HG03571 (cell line): ENCODE results near the gene ABCA7.

ENCODE experiments used
- ATAC-seq: cut with Tn5 transposase; IDR thresholded peaks from one replicate; pipeline ENCODE4 v1.9.1; 2021; ENCODE audit not compliant: unreplicated experiment

Gene ABCA7

DNA sequence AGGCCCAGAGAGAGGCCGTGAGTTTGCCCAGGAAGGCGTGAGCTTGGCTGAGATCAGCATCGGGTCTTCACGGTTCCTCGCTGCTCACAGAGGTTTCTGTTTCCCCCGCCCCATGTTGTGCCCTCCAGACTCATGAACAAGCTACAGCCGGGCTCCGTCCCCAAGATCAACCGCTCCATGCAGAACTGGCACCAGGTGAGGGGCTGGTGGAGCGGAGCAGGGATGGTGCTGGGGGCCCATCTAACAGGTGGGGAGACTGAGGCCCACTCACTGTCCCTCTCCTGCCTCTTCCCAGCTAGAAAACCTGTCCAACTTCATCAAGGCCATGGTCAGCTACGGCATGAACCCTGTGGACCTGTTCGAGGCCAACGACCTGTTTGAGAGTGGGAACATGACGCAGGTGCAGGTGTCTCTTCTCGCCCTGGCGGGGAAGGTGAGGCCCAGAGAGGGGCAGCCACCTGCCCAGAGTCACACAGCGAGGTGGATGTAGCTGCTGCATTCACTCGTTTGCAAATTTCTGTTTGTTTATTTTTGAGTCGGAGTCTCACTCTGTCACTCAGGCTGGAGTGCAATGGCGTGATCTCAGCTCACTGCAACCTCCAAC is 7.5 kb upstream of the ABCA7 start:
- no peak for ATAC-seq

DNA sequence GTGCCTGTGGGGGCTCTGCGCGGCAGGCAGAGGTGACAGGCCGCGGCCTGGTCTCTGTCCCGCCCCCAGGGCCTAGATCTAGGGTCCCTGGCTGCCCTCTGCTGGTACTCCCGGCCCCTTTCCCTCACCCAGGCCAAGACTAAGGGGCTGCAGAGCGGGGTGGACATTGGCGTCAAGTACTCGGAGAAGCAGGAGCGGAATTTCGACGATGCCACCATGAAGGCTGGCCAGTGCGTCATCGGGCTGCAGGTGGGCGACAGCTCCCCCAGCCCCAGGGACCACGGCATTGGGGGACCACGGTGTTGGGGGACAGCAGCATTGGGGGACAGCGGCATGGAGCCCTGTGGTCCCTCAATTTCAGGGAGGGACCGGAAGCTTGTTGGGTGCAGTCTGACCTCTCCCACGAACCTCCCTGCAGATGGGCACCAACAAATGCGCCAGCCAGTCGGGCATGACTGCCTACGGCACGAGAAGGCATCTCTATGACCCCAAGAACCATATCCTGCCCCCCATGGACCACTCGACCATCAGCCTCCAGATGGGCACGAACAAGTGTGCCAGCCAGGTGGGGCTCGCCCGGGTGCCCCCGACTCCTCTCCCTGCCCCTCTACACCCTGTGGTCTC is 3.8 kb upstream of the ABCA7 start:
- ATAC-seq, result no peak

DNA sequence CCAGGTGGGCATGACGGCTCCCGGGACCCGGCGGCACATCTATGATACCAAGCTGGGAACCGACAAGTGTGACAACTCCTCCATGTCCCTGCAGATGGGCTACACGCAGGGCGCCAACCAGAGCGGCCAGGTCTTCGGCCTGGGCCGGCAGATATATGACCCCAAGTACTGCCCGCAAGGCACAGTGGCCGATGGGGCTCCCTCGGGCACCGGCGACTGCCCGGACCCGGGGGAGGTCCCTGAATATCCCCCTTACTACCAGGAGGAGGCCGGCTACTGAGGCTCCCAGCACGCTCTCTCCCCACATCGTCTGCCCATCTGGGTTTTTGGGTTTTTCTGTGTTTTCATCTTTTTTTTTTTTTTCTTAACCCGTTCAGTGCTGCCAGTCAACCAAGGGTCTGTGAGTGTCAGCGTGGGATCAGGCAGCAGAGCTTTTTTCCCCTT is 2.3 kb upstream of the ABCA7 start:
- no peak for ATAC-seq

- ATAC-seq, result no peak
Measured at GRCh38 chr19:1038978-1039645, 795 bp upstream of the ABCA7 start.

DNA sequence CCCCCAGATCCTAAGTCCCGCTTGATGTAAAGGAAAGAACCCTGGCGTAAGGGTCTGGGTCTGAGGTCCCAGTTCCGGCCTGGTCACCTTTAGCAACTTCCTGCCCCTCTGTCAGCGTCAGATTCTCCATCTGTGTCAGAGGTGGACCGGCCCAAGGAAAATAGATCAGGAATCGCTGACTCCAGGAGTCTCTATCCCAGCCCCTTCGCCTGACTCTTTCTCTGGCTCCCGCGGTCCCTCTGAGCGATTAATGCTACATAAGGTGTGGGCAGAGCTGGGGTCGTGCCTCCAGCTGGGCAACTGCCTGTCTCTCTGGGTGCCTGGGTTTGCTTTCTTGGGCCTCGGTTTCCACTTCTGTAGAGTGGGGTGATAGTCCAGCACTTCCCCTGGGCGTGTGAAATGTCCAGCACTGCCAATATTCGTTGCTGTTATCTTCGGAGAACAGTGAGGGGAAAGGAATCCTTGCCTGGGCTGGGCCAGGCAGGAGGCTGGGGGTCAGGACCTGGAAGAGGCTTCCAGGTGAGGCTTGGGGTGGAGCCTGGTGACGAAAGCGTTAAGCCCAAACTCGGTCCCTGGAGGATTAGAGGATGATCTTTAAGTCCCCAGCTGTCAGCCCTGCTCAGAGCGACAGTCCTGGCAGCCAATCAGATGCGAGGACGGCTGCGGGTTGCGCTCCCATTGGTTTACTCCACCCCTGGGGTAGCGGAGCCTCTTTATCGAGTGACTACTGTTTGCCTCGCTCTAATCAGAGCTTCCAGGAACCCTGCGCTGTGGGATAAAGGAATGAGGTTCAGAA is 767 bp downstream of the ABCA7 start:
- ATAC-seq, result peak; percentile 45

DNA sequence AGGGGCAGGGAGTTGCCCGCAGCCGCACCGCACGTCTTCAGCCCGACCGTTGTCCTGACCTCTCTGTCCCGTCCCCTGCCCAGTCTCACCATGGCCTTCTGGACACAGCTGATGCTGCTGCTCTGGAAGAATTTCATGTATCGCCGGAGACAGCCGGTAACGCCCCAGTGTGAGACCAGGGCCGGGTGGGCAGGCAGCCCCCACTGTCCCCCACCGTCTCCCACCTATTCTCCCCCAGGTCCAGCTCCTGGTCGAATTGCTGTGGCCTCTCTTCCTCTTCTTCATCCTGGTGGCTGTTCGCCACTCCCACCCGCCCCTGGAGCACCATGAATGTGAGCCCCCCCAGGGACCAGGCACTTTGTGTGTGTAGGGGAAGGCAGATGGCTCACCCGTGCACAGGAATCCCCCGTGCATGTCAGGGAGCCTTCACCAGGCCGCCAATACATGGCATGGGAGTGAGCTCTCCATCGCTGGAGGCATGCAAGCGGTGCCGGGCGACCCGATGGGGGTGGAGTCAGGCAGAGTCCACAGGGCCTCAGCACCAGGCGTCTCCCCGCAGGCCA is 1.4 kb downstream of the ABCA7 start:
- no peak for ATAC-seq

DNA sequence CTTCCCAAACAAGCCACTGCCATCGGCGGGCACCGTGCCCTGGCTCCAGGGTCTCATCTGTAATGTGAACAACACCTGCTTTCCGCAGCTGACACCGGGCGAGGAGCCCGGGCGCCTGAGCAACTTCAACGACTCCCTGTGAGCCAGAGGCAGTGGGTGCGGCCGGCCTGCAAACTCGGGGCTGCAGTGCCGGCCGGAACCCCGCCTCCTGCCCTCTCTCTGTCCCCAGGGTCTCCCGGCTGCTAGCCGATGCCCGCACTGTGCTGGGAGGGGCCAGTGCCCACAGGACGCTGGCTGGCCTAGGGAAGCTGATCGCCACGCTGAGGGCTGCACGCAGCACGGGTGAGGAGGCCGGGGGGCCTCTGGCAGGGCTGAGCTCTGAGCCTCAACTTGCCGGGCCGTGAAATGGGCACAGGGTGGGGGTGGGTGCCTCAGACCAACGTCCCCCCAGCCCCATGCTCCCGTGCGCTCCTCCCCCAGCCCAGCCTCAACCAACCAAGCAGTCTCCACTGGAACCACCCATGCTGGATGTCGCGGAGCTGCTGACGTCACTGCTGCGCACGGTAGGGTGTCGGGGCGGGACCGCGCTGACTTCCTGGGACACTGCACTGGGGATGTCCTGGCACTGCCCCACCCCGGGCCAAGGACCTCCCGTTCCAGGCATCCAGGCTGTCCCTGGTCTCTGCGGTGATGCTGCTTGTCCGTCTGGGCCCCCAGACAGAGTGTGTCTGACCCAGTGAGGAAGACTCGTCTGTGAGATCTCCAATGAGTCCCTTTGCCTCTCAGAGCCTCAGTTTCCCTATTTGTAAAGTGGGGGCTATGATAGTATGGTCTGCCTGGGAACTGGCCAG is 2.2 kb downstream of the ABCA7 start:
- ATAC-seq, result no peak

DNA sequence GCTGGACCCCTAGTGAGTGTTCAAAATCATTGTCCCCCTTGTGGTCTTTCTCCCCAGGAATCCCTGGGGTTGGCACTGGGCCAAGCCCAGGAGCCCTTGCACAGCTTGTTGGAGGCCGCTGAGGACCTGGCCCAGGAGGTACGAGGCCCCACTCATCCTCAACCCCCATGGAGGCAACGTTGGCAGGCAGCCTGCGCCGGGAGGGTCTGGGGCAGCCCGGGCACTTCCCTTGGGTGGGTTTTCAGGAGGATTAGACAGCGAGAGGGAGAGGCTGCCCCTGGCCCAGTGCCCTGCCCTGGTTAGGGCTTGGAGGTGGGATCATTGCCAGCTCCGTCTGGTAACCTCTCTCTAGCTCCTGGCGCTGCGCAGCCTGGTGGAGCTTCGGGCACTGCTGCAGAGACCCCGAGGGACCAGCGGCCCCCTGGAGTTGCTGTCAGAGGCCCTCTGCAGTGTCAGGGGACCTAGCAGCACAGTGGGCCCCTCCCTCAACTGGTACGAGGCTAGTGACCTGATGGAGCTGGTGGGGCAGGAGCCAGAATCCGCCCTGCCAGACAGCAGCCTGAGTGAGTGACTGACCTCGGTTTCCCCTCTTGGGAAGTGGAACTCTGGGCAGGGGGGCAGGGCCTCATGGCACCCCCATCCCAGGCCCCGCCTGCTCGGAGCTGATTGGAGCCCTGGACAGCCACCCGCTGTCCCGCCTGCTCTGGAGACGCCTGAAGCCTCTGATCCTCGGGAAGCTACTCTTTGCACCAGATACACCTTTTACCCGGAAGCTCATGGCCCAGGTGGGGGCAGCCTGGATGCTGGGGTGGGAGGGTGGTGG is 3.0 kb downstream of the ABCA7 start:
- ATAC-seq, result no peak

DNA sequence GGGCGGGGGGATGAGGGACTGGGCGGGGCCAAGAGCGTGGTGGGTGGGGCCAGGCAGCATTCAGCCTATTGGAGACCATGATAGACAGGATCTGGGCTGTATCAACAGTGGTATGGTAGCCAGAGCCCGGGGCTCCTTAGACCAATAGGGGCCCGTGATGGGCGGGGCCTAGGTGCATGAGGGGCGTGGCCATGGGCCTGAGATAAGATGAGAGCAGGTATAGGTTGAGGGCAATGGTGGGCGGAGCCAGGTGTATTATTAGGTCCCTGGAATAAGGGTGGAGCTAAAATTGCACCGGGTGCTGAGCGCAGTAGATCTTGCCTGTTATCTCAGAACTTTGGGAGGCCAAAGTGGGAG is 5.3 kb downstream of the ABCA7 start:
- ATAC-seq, result no peak

DNA sequence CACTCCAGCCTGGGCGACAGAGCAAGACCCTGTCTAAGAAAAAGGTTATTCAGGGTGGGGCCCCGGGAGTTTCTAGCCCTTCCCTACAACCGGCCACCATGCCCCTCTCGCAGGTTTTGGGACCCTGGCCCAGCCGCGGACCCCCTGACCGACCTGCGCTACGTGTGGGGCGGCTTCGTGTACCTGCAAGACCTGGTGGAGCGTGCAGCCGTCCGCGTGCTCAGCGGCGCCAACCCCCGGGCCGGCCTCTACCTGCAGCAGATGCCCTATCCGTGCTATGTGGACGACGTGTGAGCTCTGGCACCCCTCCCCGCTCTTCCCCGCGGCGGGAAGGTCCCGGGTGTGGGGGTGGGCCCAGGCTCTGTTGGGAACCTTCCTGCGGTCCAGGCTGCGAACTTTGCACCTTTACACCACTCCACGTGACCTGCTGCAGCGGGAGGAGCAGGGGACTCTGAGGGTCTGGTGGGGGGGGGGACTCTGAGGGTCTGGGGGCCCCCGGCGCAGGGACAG is 6.3 kb downstream of the ABCA7 start:
- ATAC-seq, result no peak

DNA sequence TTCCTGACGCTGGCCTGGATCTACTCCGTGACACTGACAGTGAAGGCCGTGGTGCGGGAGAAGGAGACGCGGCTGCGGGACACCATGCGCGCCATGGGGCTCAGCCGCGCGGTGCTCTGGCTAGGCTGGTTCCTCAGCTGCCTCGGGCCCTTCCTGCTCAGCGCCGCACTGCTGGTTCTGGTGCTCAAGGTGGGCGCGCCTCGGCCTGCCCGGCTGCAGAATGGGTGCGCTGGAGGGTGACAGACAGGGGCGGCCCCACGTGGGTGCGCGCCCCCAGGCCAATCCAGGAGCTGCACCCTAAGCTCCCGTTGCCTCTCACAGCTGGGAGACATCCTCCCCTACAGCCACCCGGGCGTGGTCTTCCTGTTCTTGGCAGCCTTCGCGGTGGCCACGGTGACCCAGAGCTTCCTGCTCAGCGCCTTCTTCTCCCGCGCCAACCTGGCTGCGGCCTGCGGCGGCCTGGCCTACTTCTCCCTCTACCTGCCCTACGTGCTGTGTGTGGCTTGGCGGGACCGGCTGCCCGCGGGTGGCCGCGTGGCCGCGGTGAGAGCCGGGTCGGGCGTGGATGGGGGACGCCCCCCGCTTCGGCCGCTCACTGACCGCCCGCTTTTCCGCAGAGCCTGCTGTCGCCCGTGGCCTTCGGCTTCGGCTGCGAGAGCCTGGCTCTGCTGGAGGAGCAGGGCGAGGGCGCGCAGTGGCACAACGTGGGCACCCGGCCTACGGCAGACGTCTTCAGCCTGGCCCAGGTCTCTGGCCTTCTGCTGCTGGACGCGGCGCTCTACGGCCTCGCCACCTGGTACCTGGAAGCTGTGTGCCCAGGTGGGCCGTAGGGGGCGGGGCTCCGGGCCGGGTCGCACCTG is 7.2 kb downstream of the ABCA7 start:
- no peak for ATAC-seq

DNA sequence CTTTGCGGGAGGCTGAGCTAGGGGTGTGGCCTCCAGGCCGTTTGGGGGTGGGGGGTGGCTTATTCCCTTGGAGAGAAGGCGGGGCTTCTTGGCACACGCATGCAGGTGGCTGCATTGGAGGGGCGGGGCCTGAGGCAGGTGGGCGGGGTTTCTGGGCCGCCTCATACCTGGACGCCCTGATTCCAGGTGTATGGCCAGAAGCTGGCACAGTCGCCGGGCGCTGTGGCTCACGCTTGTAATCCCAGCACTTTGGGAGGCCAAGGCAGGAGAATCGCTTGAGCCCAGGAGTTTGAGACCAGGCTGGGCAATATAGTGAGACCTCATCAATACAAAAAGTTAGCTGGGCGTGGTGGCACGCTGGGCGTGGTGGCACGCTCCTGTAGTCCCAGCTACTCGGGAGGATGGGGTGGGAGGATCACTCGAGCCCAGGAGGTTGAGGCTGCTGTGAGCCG is 7.8 kb downstream of the ABCA7 start:
- ATAC-seq, result no peak

GRCh38 chr19:1049106-1049505 is 9.2 kb downstream of the ABCA7 start:
- no peak for ATAC-seq

GRCh38 chr19:1049800-1050199 is 9.9 kb downstream of the ABCA7 start:
- no peak for ATAC-seq

GRCh38 chr19:1050989-1051788 is 11.3 kb downstream of the ABCA7 start:
- ATAC-seq, result no peak

DNA sequence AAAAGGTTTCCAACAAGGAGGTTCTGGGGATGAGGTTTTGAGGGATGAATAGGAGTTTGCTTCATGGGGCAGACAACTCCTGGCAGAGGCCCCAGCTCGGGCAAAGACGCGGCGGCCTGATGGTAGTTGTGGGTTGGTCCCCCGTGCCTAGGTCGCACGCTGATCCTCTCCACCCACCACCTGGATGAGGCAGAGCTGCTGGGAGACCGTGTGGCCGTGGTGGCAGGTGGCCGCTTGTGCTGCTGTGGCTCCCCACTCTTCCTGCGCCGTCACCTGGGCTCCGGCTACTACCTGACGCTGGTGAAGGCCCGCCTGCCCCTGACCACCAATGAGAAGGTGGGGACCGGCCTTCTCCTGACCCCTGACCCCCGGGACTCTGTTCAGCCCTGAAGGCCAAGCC is 11.9 kb downstream of the ABCA7 start:
- ATAC-seq, result no peak

- no peak for ATAC-seq
Measured at GRCh38 chr19:1052349-1052975, 12.6 kb downstream of the ABCA7 start.
